Measurements from ENCODE around the gene NFILZ.
A peak's percentile ranks its signal among the peaks of the same experiment; 100 is the strongest.
"Not testable (repeated sequence)": the region's sequence is repeated elsewhere in the genome, so short reads cannot be mapped to it uniquely, and the experiment has no call there.

Gene NFILZ

GRCh38 chr19:8611877-8612806 lies 18.3 kb upstream of the NFILZ start:
- no peak for DNase-seq

GRCh38 chr19:8612807-8613171 lies 17.6 kb upstream of the NFILZ start:
- DNase-seq, result no peak

- no peak for DNase-seq
These were observed 16.0 kb upstream of the NFILZ start for GRCh38 chr19:8614455-8614854.

DNA sequence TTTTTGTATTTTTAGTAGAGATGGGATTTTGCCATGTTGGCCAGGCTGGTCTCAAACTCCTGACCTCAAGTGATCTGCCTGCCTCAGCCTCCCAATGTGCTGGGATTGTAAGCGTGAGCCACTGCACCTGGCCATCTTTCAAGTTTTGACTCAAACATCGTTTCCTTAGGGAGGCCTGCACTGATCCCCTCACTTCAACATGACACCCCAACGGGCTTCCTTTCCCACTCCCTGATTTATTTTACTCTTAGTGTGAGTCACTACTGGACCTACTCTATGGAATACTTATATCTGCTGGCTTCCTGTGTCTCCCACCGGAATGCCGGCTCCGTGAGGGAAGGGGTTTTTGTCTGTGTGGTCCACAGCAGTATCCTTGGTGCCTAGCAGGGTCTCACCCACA lies 15.4 kb upstream of the NFILZ start:
- no peak for DNase-seq

GRCh38 chr19:8615813-8616596 lies 14.4 kb upstream of the NFILZ start:
- peak; percentile 25 to 67 (median 50) for DNase-seq

DNA sequence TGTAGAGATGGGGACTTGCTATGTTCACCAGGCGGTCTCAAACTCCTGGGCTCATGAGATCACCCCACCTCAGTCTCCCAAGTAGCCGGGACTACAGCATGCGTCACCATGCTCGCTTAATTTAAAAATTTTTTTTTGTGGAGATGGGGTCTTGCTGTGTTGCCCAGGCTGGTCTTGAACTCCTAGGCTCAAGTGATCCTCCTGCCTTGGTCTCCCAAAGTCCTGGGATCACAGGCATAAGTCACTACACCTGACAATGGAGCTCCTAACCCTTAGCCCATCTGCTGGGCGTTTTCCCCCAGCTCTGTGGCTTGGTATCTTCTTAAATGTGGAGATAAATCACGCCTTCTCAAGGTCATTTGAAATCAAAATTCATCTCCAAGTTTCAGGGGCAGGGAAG lies 13.6 kb upstream of the NFILZ start:
- no peak for DNase-seq

DNA sequence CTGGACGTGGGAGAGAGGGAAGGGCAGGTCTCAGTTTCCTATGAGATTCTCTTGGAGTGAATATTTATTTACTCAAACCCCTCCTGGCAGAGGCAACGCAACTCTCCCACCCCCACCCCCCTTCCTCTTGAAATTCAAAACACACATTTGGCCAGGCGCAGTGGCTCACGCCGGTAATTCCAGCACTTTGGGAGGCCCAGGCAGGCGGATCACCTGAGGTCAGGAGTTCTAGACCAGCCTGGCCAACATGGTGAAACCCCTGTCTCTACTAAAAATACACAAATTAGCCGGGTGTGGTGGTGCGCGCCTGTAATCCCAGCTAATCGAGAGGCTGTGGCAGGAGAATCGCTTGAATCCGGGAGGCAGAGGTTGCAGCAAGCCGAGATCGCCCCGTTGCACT lies 13.1 kb upstream of the NFILZ start:
- DNase-seq, result not testable (repeated sequence)

- no peak for DNase-seq
These were observed 12.4 kb upstream of the NFILZ start for GRCh38 chr19:8617984-8618383.

- no peak for DNase-seq
These were observed 11.7 kb upstream of the NFILZ start for GRCh38 chr19:8618751-8619150.

- not testable (repeated sequence) for DNase-seq
These were observed 7.5 kb upstream of the NFILZ start for GRCh38 chr19:8622886-8623285.

DNA sequence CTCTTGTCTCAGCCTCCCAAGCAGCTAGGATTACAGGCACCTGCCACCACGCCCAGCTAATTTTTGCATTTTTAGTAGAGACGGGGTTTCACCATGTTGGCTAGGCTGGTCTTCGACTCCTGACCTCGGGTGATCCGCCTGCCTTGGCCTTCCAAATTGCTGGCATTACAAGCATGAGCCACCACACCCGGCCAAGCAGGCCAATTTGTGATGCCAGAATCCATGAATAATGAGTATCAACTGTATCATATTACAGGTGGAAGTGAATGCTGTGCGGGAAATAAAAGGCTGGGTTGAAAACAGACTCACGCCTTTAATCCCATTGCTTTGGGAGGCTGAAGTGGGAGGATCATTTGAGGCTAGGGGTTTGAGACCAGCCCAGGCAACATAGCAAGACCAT lies 3.6 kb upstream of the NFILZ start:
- DNase-seq, result no peak

GRCh38 chr19:8629184-8629583 lies 1.2 kb upstream of the NFILZ start:
- no peak for DNase-seq

DNA sequence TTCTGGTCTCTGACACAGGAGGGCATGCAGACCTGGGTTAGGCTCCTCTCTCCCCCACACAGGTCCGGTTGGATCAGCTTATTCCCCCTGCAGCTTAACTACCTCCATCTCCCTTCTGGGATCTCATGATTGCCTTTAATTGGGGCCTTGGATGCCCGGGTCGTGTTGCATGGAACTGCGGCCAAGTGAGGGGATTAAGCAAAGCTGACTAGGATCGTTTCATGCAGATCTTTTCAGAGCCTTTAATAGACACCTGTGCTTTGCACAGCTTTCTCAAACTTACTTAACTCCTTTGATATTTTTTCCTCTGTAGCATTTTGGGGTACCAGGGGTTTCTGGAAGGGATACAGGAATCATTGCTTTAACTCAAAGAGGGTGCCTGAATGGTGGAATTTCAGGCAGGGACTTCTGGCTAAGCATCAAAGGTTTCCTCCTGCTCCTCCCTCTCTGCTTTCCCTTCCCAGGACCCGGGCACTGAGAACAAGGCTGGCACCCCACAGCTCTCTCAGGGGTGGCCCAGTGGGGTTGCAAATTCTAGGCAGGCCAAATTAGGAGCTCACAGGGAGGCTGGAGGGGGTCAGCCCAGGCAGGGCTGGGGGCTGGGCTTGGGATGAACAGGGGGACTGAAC lies 477 bp downstream of the NFILZ start:
- DNase-seq, result no peak

DNA sequence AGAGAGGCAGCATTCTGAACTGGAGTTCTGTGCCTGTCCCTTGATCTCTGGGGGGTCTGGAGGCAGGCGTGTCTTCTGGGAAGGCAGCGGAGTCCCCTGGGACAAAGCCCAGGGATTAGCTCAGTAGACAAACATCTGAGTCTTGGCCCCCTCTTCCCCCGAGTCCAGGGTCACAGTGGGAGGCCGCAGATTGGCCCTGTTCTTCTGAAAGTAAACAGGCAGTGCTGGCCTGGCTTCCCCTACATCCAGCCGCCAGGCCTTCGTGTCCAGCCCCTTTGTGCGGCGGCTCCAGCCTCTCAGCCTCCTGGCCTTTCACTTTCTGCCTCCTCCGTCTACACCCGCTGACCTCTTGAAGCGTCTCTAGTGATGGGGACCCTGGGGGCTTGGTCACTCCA lies 989 bp downstream of the NFILZ start:
- no peak for DNase-seq

DNA sequence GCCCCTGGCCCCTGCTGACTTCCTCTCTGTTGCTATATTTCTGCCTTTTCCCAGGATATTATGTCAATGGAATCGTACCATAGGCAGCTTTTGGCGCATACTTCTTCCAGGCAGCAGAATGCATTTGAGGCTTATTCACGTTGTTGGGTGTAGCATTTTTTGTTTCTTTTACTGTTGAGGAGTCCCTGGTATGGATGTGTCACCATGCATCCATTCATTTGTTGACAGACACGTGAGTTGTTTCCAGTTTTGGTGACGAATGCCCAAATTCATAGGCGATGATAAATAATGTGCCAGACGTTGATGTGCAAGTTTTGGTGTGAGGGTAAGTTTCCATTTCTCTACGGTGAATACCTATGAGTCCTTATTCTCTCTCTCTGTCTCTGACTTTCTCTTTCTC lies 5.0 kb downstream of the NFILZ start:
- no peak for DNase-seq

GRCh38 chr19:8637070-8637469 lies 6.6 kb downstream of the NFILZ start:
- not testable (repeated sequence) for DNase-seq

DNA sequence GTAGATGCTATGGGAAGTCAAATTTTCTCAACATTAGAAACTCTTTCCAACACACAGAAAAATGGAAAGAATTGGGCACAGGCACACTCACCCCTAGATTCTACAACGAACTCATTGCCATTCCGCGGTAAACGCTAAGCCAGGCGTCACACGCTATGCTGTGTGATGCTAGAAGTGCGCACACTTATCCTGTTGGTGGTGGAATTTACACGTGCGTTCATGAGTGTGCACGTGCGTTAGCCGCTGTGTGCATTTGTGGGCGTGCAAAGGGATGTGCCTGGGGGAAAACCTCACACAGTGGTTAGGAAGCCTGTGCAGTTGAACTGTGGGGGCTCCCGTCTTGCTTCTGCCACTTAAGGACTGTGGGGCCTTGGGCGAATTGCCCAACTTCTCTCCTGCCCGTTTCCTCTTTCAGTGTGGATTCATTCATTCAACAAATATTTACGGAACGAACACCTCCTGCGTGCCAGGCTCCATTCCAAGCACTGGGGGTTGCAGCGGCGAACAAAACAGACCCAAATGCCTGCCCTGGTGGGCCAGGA lies 7.7 kb downstream of the NFILZ start:
- no peak for DNase-seq

DNA sequence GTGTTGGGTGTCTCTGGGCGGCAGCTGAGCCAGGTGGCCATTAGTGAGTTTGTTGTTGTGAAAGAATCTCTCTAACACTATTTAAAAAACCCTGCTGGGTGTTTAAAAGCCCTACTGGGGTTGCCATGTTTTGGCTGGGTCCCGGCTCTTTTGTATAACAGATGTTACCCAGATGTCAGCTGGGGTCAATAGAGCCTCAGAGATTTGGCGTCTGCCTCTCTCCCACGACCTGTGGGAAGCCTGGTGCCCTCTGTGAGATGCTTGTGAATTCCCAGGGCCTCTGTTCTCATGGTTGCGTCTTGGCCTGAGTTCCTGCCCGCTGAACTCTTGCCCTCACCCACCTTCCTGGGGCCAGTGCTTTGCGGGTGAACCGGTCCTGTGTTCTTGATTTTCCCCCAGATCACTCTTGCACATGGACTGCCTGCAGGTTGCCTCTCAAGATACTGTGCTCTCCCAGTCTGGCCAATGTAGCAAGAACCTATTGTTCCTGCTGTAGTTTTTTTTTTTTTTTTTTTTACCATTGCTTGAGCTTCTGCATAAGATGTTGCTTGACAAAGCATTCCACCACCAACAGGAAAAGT lies 9.5 kb downstream of the NFILZ start:
- DNase-seq, result no peak

DNA sequence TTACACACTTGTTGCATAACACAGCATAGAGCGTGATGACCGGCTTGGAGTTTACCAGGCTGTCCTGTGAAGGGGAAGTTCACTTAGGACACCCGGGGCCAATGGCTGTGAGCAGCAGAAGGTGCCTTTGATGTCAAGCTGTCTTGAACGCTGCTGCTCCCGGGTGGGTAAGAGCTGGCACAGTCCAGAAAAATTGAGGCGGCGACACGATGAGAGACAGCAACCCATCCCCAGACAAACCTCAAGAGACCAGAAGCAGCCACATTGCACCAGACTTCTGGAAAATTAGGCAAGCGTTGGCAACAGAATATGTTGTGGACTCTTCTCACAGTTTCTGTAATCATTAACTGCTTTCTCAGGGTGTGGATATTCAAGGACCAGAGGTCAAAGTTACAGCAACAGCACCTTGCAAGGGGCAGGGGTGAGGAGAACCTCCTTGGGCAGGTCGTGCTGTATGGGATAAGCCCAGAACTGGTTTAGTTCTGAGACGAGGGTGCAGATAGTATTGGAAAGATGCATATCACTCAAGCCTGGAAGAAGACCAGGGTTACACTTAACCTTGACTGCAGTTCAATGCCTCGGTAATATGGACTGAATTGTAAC lies 10.1 kb downstream of the NFILZ start:
- DNase-seq, result no peak

DNA sequence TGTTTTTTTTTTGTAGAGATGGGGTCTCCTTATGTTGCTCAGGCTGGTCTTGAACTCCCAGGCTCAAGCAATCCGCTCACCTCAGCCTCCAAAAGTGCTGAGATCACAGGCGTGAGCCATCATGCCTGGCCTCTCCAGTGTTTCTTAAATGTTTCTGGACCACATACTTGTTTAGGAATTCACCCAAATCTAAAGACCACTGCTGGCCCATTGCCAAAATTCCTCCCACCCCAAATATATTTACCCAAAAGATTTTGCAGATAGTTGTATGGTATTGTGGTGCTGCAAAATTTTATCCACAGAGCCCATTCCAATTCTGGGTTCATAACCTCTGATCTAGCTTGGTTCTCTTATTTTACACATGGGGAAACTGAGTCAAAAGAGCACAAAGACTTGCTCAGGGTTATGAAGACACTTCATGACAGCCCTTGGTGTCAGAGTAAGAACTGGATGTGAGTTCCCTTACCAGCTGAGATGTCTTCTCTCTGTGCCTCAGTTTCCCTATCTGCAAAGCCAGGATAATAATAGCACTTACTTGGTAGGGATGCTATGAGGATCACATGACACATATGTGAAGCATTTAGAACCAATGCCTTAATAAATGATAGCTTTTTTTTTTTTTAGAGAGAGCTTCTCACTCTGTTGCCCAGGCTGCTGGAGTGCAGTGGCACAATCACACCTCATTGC lies 10.9 kb downstream of the NFILZ start:
- DNase-seq, result no peak

GRCh38 chr19:8641908-8642547 lies 11.6 kb downstream of the NFILZ start:
- peak in 2 of 6 experiments; percentile 49 to 59 for DNase-seq

Data from stimulated activated naive CD4-positive, alpha-beta T cell (primary cell).